ENCODE measurements around the gene PLEKHA5. TPM values are rescaled to one million over a fixed set of nuclear protein-coding genes. Genes with fewer than 3 reads are reported as not detected.

Gene PLEKHA5
- polyA plus RNA-seq, 1 of the 3 experiments (the other 2 are of a cell fraction), result 7.1 TPM

DNA sequence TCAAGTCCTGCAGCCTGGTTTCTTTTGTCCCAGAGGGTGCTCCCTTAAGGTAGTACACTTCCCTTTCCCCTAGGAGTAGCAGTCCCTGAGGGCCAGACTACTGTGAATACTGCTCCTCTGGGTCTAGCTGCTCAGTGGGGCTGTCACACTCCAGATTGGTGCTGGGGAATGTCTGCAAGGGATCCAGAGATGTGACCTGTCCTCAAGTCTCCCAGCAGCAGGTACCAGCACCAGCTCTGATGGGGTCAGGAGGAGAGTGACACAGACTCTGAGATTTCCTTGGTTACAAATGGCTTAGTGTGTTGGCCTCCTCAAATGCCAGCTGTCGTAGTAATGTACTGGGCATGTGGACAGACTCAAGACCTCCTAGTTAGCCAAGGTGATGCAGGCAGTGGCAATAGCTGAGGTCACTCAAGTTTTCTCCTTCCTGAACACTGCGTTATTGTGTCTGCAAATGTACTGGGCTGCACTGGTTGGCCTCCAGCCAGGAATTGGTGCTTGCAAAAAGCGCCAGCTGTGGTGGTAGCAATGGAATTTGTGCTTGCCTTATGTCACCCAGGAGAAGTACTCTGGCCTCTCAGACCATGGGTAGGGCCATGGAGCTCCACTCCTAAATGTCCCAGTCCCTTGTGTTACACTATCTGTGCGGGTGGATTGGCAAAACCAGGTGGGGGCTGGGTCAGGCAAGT lies 273.4 kb downstream of the PLEKHA5 start:
- no peaks in the 10 kb centered on the region for H3K36me3 ChIP-seq (replicated peaks in 1 of 2; ENCODE audit: control insufficient read depth in 1 of 2, insufficient read depth in 2 of 2, low read length in 1 of 2)
- no peaks in the 10 kb centered on the region for H3K27me3 ChIP-seq (ENCODE audit: insufficient read depth)
- H3K79me2 ChIP-seq (ENCODE audit: insufficient read depth), result no peaks in the 10 kb centered on the region
- ChIA-PET POLR2A (no interaction called here), CTCF (interaction anchor here (0.7 kb wide), 1 partner anchor 1085 kb away, joined by 3 read pairs; no protein-coding TSS in a partner anchor)
- H3K4me1 ChIP-seq (ENCODE audit: control insufficient read depth in 1 of 2, insufficient read depth in 2 of 2, low read depth in 1 of 2, low read length in 1 of 2), result peaks cover 0 to 6% of the 10 kb centered on the region in 2 experiments; a peak in 1 of 4 replicates
- H3F3A ChIP-seq (replicated peaks; ENCODE audit: insufficient read depth), result no peaks in the 10 kb centered on the region
- H4K20me1 ChIP-seq (ENCODE audit: insufficient read depth), result no peaks in the 10 kb centered on the region
- H2AFZ ChIP-seq (ENCODE audit: low read depth), result no peak overlapping the region
- WGBS (ENCODE audit: low lambda C conversion rate), result 50% methylated on average over 2 of the region's 4 CpGs
- H3K9ac ChIP-seq, result no peak overlapping the region
- no peak overlapping the region for H3K4me3 ChIP-seq (ENCODE audit: low read depth in 2 of 2, low read length in 1 of 2)
- TF ChIP-seq FOXJ3 (CRISPR knock-in tag; IDR thresholded peaks at IDR 0.05) (no peak), TCF12 (IDR thresholded peaks at IDR 0.05) (peak; percentile 61), NFIC (IDR thresholded peaks at IDR 0.05; ENCODE audit: borderline replicate concordance) (peak; percentile 82), ELF1 (IDR thresholded peaks at IDR 0.05) (no peak)
- TF ChIP-seq, protein P1, sequence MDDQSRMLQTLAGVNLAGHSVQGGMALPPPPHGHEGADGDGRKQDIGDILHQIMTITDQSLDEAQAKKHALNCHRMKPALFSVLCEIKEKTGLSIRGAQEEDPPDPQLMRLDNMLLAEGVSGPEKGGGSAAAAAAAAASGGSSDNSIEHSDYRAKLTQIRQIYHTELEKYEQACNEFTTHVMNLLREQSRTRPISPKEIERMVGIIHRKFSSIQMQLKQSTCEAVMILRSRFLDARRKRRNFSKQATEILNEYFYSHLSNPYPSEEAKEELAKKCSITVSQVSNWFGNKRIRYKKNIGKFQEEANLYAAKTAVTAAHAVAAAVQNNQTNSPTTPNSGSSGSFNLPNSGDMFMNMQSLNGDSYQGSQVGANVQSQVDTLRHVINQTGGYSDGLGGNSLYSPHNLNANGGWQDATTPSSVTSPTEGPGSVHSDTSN (IDR thresholded peaks at IDR 0.05), result peak; percentile 42
- DNase-seq, result no peak
- H3K9me2 ChIP-seq, result no peaks in the 10 kb centered on the region
- no peaks in the 10 kb centered on the region for H3K9me3 ChIP-seq
- no peak overlapping the region for H3K4me2 ChIP-seq
- H3K27ac ChIP-seq (ENCODE audit: low read depth in 2 of 2, low read length in 1 of 2), result no peak overlapping the region

DNA sequence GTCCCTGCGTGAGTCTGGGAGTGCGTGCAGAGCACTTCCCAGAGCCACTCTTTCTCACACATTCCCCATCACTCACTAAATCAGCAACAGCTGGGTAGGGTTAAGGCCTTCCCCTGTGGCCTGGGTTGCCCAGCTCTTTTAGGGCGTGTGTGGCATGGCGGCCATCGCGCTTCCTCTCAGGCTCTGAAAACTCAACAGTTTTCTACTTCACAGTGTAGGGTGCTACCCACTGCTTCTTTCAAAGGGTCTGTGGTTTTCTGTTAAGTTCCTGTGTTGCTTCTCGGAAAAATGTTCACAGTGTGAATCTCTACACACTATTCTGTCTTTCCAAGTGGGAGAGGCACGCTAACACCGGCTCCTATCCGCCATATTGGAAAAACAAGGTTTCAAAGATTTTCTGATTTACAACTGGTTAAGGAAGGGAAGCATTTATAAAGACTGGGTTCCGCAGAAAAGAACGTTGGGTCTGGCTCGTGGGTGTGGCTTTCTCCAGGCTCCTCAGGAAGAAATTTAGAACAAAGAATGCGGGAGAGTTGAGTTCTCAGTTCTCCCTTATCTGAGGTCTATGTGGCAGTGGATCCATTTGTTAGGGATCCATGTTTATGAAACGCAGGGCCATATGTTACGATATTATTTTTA lies 274.8 kb downstream of the PLEKHA5 start:
- H3K9me2 ChIP-seq, result no peaks in the 10 kb centered on the region
- no peak overlapping the region for H3K27ac ChIP-seq (ENCODE audit: low read depth in 2 of 2, low read length in 1 of 2)
- ChIA-PET POLR2A (no interaction called here), CTCF (no interaction called here)
- no peak overlapping the region for H3K4me3 ChIP-seq (ENCODE audit: low read depth in 2 of 2, low read length in 1 of 2)
- H3K27me3 ChIP-seq (ENCODE audit: insufficient read depth), result no peaks in the 10 kb centered on the region
- H3K4me2 ChIP-seq, result no peak overlapping the region
- H4K20me1 ChIP-seq (ENCODE audit: insufficient read depth), result no peaks in the 10 kb centered on the region
- H3K79me2 ChIP-seq (ENCODE audit: insufficient read depth), result no peaks in the 10 kb centered on the region
- H3K9me3 ChIP-seq, result no peaks in the 10 kb centered on the region
- no peak for TF ChIP-seq NFIC (IDR thresholded peaks at IDR 0.05; ENCODE audit: borderline replicate concordance)
- no peak for TF ChIP-seq RCOR1 (IDR thresholded peaks at IDR 0.05; ENCODE audit: low read length)
- TF ChIP-seq, protein P2, sequence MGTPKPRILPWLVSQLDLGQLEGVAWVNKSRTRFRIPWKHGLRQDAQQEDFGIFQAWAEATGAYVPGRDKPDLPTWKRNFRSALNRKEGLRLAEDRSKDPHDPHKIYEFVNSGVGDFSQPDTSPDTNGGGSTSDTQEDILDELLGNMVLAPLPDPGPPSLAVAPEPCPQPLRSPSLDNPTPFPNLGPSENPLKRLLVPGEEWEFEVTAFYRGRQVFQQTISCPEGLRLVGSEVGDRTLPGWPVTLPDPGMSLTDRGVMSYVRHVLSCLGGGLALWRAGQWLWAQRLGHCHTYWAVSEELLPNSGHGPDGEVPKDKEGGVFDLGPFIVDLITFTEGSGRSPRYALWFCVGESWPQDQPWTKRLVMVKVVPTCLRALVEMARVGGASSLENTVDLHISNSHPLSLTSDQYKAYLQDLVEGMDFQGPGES (IDR thresholded peaks at IDR 0.05; ENCODE audit: low read depth, low read length), result no peak
- TF ChIP-seq, protein P3, sequence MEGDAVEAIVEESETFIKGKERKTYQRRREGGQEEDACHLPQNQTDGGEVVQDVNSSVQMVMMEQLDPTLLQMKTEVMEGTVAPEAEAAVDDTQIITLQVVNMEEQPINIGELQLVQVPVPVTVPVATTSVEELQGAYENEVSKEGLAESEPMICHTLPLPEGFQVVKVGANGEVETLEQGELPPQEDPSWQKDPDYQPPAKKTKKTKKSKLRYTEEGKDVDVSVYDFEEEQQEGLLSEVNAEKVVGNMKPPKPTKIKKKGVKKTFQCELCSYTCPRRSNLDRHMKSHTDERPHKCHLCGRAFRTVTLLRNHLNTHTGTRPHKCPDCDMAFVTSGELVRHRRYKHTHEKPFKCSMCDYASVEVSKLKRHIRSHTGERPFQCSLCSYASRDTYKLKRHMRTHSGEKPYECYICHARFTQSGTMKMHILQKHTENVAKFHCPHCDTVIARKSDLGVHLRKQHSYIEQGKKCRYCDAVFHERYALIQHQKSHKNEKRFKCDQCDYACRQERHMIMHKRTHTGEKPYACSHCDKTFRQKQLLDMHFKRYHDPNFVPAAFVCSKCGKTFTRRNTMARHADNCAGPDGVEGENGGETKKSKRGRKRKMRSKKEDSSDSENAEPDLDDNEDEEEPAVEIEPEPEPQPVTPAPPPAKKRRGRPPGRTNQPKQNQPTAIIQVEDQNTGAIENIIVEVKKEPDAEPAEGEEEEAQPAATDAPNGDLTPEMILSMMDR (IDR thresholded peaks at IDR 0.05), result no peak
- TF ChIP-seq FOXJ3 (CRISPR knock-in tag; IDR thresholded peaks at IDR 0.05), result no peak
- no peak for TF ChIP-seq NRF1 (IDR thresholded peaks at IDR 0.05; ENCODE audit: low read depth, low read length)
- no peak for TF ChIP-seq JUND (IDR thresholded peaks at IDR 0.05)
- no peak for TF ChIP-seq RAD21 (IDR thresholded peaks at IDR 0.05; ENCODE audit: low read length)
- no peak for TF ChIP-seq EZH2phosphoT487 (IDR thresholded peaks at IDR 0.05; ENCODE audit: borderline replicate concordance, low read depth)
- no peak for TF ChIP-seq MXI1 (IDR thresholded peaks at IDR 0.05; ENCODE audit: low read depth, low read length)
- TF ChIP-seq, protein P4, sequence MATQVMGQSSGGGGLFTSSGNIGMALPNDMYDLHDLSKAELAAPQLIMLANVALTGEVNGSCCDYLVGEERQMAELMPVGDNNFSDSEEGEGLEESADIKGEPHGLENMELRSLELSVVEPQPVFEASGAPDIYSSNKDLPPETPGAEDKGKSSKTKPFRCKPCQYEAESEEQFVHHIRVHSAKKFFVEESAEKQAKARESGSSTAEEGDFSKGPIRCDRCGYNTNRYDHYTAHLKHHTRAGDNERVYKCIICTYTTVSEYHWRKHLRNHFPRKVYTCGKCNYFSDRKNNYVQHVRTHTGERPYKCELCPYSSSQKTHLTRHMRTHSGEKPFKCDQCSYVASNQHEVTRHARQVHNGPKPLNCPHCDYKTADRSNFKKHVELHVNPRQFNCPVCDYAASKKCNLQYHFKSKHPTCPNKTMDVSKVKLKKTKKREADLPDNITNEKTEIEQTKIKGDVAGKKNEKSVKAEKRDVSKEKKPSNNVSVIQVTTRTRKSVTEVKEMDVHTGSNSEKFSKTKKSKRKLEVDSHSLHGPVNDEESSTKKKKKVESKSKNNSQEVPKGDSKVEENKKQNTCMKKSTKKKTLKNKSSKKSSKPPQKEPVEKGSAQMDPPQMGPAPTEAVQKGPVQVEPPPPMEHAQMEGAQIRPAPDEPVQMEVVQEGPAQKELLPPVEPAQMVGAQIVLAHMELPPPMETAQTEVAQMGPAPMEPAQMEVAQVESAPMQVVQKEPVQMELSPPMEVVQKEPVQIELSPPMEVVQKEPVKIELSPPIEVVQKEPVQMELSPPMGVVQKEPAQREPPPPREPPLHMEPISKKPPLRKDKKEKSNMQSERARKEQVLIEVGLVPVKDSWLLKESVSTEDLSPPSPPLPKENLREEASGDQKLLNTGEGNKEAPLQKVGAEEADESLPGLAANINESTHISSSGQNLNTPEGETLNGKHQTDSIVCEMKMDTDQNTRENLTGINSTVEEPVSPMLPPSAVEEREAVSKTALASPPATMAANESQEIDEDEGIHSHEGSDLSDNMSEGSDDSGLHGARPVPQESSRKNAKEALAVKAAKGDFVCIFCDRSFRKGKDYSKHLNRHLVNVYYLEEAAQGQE (IDR thresholded peaks at IDR 0.05; ENCODE audit: low read depth, low read length), result no peak
- no peak for TF ChIP-seq YY1 (IDR thresholded peaks at IDR 0.05; ENCODE audit: low read depth)
- TF ChIP-seq SIN3A (IDR thresholded peaks at IDR 0.05; ENCODE audit: borderline replicate concordance, low read depth, low read length), result no peak
- no peak for TF ChIP-seq GATA2 (CRISPR knock-in tag; IDR thresholded peaks at IDR 0.05)
- no peak for TF ChIP-seq TEAD4 (IDR thresholded peaks at IDR 0.05; ENCODE audit: borderline replicate concordance, insufficient read depth)
- no peak for TF ChIP-seq TAF1 (IDR thresholded peaks at IDR 0.05; ENCODE audit: borderline replicate concordance, low read depth, low read length)
- TF ChIP-seq RFX5 (IDR thresholded peaks at IDR 0.05; ENCODE audit: low read length), result no peak
- DNase-seq, result no peak
- WGBS (ENCODE audit: low lambda C conversion rate), result 93% methylated on average over 16 of the region's 16 CpGs
- no peaks in the 10 kb centered on the region for H3F3A ChIP-seq (replicated peaks; ENCODE audit: insufficient read depth)
- H3K9ac ChIP-seq, result no peak overlapping the region
- H2AFZ ChIP-seq (ENCODE audit: low read depth), result no peak overlapping the region
- H3K36me3 ChIP-seq (replicated peaks in 1 of 2; ENCODE audit: control insufficient read depth in 1 of 2, insufficient read depth in 2 of 2, low read length in 1 of 2), result no peaks in the 10 kb centered on the region
- H3K4me1 ChIP-seq (ENCODE audit: control insufficient read depth in 1 of 2, insufficient read depth in 2 of 2, low read depth in 1 of 2, low read length in 1 of 2), result peaks cover 3 to 7% of the 10 kb centered on the region in 2 experiments; a peak in 3 of 4 replicates
